GM18526 (cell line): ENCODE results near the gene KIF1A.

Experiments
- POLR2A ChIP-seq: IDR thresholded peaks from 3 replicates; pipeline ENCODE4 v1.6.1; 2011; ENCODE audit not compliant: insufficient read length; ENCODE audit errors: extremely low read depth

The KIF1A gene

DNA sequence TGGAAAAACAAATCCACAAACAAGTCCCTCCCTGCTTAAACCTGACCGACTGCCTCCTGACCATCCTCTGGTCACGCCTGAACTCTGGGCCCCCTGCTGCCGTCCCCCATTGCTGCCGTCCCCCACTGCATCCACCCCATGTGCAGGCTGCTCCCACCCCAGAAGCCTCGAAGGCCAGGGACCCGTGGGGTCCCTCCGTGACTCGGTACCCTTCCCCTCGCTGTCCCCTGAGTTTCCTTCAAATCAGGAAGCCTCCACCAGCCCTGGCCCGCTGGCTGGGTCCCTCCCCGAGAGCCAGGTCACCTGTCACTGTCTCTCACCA is 30.7 kb upstream of the KIF1A start:
- no peak for TF ChIP-seq POLR2A

DNA sequence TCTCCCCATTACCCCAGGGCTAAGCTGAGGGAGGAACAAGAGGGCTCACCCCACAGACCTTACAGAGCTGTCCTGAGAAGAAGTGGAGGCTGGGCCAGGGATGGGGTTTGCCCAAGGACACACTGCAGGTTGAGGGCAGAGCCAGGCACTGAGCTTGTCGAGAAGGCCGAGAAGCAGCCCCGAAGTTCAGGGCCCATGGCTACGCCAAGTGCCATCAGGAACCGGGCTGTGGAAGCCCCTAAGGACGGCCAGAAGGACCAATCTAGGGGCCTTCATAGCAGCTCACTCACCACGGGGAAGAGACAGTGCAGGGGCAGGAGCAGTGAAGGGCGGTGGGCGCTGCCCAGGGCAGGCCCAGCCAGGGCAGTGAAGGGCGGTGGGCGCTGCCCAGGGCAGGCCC is 30.0 kb upstream of the KIF1A start:
- TF ChIP-seq POLR2A: no peak

DNA sequence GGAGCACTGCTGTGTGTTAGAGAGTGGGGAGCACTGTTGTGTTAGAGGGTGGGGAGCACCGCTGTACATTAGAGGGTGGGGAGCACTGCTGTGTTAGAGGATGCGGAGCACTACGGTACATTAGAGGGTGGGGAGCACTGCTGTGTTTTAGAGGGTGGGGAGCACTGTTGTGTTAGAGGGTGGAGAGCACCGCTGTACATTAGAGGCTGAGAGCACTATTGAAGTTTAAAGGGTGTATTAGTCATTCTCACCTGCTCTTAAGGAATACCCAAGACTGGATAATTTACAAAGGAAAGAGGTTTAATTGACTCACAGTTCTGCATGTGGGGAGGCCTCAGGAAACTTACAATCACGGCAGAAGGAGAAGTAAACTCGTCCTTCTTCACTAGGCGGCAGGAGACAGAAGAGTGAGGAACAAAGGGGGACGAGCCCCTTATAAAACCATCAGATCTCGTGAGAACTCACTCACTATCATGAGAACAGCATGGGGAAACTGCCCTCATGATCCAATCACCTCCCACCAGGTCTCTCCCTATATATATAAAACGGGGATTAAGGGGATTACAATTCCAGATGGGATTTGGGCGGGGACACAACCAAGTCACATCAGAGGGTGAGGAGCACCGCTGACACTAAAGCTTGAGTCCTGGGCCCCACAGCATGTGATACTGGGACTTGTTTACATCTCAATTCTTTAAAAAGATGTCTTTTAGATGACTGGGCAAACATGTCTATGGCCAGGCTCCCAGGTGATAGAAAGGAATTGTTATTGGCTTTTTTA is 29.1 kb upstream of the KIF1A start:
- no peak for TF ChIP-seq POLR2A

DNA sequence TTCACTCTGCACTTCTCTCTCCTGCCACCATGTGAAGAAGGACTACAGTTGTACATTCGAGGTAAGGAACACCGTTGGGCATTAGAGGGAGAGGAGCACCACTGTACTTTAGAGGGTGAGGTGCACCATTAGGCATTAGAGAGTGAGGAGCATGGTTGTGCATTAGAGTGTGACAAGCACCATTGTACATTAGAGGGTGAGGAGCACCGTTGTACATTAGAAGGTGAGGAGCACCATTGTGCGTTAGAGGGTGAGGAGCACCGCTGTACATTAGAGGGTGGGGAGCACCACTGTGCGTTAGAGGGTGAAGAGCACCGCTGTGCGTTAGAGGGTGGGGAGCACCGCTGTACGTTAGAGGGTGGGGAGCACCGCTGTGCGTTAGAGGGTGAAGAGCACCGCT is 27.8 kb upstream of the KIF1A start:
- no peak for TF ChIP-seq POLR2A

DNA sequence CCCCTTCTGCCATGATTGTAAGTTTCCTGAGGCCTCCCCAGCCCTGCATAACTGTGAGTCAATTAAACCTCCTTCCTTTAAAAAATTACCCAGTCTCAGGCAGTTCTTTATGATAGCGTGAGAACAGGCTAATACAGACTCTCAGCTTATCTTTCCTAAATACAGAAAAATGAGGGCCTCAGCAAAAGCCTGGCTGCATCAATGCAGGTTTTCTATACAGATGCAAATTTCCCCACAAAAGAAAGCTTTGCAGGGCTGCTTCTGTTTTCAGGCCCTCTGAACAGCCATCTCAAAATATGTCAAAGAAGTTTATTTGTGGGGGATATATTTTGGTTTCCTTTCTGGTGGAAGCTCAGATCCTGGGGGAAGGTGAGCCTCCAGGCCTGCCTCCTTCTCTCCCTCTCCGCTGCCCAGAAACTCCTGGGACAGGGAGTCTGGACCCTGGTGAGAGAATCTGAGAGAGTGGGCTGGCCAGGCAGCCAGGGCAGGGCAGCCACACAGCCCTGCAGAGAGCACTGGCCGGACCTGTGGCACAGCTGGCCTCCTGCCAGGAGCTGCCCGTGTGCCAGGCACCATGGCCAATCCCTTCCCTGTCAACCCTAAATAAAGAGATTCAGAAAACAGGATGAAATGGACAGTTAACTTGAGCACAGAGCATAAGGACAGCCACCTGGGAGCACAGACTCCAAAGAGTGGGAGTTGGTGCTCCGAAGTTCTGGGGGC is 27.0 kb upstream of the KIF1A start:
- TF ChIP-seq POLR2A: no peak

DNA sequence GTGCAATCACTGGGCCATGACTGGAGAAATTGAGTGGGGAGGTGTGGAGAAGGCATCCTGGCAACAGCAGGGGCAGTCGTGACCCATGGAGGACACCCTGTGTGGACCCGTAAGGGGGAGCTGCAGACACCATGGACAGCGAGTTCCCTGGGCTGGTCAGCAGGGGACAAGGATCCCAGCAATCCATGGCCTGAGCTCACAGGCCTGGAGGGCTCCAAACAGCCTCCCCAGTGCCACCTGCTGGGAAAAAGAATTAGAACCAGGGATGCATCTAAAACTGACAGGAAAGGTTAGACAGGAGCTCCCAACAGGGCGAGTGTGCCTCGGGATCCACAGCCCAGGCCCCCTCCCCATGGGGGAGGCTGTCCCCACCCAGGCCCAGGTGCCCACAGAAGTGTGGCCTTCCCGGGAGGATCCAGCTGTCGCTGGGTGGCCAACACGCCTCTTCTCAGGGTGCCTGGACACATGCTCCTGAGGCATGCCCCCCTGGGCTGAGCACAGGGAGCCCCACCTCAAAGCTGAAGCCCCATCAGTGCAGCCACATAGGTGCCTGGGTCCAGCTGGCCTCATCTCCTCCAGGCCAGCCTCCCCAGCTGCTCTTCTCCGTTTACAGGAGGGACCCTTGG is 20.5 kb upstream of the KIF1A start:
- no peak for TF ChIP-seq POLR2A

DNA sequence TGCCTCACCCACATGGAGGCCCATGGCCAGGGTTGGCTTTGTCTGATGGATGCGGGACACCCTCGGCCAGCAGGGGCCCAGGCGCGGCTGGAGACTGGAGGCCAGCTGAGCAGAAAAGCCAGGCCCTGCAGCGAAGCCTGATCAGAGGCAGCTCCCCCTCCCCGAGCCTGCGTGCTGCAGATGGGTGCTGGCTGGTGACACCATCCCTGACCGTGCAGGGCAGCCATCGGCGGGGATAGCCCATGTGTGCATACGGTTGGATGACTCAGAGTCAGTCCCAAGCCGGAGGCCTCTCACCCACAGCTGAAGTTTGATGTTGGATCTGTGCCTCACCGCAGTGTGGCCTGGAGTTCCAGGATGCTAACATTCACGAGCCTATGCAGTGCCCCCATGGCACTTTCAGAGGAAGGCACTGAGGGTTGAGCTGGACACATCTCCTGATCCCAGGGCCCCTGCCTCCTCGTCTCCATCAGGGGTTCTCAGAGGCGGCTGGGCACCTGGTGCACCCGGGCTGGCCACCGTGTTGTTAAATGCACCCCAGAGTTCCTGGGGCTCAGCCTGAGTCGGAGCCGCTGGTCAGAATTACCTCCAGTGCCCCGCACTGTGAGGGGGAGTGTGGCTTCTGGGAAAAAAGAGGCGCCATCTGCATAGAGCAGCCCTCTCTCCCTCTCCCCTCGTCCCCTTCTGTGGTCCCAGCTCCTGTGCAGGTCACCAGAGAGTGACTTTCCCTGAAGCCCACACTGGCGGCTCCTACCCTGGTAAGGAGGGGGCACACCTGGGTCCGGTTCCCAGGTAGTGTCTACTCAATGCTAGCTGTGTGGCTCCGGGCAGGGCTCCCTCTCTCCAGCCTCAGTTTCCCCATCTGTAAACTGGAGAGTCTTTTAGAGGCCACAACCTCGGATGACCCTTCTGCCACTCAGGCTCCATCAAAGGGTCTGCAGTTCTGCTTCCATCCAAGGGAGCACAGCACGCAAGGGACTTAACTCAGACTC is 19.4 kb upstream of the KIF1A start:
- no peak for TF ChIP-seq POLR2A

DNA sequence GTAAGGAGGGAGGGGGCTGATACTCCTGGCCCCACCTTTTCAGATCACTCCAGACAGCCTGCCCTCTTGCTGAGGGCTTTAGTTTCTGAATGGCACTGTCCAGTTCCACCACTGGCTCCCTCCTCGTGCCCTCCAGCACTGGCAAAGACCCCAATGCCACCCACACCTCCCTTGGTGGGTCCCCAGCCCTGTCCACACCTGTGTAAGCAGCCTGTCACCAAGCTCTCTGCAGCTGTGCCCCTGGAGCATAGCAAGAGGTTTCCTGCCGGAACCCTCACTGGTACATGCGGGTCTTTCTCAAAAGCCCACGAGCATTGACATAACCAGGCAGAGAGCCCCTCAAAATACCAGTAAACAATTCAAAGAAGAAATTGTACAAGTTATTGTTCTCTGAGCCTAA is 17.6 kb upstream of the KIF1A start:
- TF ChIP-seq POLR2A: no peak

DNA sequence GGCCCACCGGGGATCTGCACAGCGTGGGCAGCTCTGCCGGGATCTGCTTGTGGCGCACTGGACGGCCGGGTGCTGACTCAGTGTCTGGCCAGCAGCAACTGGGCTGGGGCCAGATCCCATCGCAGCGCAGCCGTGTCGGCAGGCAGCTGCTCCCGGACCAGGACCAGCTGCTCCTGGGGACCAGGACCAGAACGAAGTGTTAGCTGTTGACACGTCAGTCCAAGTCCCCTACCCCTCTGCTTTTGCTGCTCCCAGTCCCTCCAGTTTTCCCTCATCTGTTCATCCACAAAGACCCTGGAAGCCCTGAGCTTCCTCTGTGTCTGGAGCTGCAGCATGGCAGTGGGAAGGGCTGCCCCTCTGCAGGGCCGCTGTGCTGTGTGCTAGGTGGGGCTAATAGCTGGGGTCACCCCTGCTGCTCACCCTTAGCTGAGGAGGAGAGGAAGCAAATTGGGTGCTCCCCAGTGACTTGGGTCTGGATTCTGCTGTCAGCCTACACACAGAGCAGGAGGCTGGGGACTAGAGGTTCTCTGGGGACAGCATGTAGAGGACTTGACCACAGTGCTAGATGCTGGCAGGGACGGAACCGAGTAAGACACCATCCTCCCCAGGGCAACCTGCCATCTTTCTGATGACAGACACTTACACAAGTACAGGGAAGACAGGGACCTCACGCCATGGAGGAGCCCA is 16.9 kb upstream of the KIF1A start:
- TF ChIP-seq POLR2A: no peak

DNA sequence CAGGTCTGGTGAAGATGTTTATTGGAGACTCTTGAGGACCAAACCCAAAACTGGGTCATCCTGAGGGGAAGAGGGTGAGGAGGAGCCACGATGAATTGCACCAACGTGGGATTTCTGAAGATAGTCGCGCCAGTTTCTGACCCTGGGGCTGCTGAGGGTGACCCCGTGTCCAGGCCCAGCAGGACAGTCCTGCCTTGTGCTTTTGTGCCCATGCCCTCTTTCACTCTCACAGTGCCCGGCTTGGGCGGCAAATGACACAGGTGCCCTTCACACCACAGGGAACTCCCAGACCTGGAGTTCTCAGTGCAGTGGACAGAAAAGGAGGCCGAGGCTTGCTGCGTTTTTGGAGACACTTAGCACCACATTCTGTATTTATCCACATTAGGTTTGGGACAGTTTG is 15.5 kb upstream of the KIF1A start:
- no peak for TF ChIP-seq POLR2A

DNA sequence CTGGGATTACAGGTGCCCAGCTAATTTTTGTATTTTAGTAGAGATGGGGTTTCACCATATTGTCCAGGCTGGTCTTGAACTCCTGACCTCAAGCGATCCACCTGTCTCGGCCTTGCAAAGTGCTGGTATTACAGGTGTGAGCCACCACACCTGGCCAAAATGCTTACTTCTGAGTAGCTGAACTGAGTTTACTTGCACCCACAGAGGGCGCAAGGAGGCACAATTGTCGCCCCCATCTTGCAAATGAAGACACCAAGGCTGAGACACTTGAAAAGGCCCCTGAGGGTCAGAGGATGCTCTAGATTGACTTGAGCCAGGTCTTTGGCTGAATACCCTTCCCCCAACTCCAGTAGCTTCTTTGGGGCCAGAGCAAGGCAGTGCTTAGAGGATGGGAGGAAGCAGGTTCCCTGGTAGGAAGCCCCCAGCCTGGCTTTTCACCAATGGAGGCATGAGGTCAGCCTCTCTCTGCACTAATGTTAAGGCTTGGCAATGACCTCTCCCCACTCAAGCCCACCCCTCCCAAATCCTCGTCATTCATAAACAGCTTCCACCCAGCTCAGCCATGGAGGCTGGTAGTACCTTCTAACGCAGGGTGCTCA is 14.5 kb upstream of the KIF1A start:
- TF ChIP-seq POLR2A: no peak

DNA sequence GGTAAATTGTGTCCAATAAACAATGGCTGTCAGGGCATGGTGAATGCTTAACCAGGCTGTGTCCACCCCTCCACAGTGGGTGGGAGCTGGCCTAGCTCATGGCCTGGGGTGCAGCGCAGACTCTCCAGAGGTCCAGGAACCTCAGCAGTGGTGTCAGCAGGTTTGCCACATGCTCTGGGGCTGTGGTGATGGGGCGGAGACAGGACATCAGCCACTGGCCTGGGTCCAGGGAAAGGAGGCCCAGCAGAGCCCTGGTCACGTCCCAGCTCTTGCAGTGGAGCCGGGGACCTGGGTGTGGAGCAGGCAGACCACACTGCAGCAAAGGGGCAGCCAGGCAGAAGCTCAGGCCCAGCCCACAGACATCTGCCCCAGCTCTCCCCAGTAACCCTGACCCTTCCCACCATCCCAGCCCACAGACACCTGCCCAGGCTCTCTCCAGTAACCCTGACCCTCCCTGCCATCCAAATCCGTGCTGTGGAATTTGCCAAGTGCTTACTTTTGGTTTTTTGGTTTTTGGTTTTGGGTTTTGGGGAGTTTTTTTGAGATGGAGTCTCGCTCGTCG is 13.8 kb upstream of the KIF1A start:
- no peak for TF ChIP-seq POLR2A

DNA sequence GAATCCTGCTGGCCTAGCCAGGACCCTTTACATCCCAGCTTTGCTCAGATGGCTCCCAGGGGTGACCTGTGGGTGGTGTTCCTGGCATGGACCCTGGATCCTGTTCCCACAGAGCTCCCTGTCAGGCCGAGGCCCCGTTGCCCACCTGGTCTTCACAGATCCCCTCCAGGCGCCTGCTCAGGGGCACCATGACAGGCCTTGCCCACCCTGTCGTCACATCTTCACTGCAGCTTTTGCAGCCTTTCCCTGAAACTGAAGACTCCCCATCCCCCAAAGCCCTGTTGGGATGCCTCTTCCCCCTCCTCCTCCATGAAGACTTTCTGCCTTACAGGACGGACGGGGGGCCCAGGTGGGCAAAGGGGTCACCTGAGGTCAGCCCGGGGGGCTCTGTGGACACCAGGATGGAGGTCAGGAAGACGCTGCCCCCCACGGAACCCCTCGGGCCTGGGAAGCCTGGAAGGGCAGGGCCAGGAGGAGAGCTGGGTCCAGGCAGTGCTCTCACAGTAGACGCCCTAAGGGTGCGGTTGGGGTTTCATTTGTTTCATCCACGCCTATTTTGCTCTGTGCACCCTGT is 13.0 kb upstream of the KIF1A start:
- TF ChIP-seq POLR2A: no peak
